Myocyte (in vitro differentiated cells): ENCODE measurements around the gene SMAD6. TPM values are rescaled to one million over a fixed set of nuclear protein-coding genes. Genes with fewer than 3 reads are reported as not detected.

Source experiments
- DNase-seq: peaks from one replicate; pipeline ENCODE4 v3.0.0-alpha.2; 2012; ENCODE audit warnings: low read depth
- total RNA-seq: library from RNA; depleted of rRNA; stranded (reverse); fragments of >200 nt; gene quantifications from 2 replicates; pipeline ENCODE4 v1.2.3, GENCODE V29; 2014

SMAD6 gene
- total RNA-seq, 1 donor from 2014 or later: 3.5 TPM

GRCh38 chr15:66739287-66739686 is 37.3 kb downstream of the SMAD6 start:
- no peak for DNase-seq

DNA sequence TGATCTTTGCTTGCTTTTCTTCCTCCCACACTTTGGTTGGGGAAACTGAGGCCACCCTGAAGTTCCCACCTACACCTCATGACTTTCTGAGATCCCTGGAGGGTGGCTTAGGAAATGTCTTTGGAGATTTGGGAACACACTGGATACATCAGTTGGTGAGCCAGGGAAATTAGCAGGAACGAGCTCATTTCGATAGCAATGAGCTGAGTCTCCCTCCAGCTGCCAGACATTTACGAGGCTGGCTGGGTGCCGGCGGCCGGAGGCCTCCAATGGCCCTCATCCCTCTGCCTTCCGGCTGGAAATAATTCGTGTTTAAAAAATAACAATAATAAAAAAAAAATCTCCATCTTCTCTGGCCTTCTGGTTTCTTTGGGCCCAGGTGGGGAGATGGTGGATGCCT is 38.8 kb downstream of the SMAD6 start:
- DNase-seq: no peak

- no peak for DNase-seq
Measured at GRCh38 chr15:66741646-66742045, 39.6 kb downstream of the SMAD6 start.

- no peak for DNase-seq
Measured at GRCh38 chr15:66742286-66742685, 40.2 kb downstream of the SMAD6 start.

DNA sequence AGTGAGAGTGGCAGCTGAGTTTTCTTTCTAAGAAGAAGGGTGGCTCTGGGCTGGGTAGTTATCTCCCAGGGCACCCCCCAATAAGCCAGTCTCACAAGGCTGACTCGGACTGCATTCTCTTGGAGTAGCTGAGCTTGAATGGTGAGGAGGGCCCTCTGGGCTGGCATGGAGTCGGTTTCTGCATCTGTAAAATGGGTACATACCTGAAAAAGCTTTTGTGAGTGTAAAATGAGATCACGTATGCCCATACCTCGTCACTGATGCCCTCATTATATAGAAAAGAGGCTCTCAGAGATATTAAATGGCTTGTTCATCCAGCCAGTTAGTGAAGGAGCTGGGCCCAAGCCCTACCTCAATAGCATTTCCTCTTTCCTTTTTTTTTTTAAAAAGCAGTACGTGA is 41.2 kb downstream of the SMAD6 start:
- DNase-seq: no peak

- DNase-seq: no peak
Measured at GRCh38 chr15:66743703-66744536, 41.9 kb downstream of the SMAD6 start.

DNA sequence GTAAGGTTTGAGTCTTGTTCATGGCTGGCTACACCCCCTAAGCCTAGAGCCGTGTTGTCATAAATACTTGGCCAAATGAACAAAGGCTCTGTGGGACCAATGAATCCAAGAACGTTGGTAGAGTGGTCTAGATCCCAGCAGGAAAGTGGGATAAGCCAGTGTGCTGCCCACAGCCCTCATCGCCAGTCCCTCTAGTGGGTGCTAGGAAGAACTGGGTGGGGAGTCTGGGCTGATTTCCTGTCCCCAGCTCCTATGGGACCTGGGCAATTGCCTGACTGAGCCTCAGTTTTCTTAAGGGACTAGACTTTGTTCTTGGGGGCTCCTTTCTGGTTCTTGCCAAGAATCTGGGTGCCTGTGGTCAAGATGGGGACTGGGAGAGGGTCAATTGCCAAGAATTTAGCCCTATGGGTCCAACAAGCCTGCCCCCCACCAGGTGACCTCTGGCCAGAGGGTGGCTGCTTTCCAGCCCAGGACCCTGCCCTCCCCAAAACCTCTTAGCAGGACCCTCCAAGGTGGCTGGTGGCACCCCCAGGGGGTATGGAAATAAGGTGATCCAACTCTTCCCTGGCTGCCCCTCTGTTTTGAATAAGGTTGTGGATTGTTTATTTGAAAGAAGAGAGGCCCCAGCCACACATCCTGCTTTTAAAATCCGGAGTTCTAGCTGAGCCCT is 42.7 kb downstream of the SMAD6 start:
- DNase-seq: no peak

- DNase-seq: no peak
Measured at GRCh38 chr15:66745530-66746230, 43.6 kb downstream of the SMAD6 start.

DNA sequence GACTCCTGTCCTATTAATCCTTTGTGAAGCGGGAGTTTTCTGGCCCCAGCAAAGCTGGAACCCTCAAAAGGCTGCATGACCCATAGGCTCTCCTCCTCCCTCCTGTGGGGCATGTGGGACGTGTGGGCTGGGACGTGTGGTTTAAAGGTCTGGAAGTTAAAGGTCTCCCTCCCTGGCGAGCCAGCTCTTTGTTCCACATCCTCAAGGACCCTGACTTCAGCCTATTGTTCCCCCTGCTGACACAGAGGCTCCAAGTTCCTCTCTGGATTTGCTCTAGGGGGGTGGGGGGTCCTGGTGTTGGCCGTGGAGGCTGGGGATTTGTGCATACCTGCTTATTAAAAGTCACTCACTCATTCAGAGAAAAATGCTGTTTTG is 44.2 kb downstream of the SMAD6 start:
- no peak for DNase-seq

DNA sequence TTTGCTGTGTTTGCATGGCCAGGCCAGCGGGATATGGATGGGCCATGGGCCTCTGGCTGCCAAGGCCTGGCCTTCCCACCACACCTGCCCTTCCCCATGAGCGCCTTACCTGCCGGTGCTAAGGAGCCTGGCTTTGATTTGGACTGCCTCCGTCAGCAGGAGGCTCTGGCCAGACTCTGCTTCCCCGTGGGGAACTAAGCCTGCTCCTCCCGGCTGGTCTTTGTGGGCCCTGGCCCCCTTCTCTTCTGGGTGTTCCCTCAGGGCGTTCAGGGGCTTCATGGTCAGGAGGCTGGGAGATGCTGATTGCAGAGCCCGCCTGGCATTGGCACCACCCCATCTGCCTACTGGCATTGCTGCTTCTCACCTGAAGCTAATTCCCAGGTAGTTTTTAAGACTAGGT is 45.2 kb downstream of the SMAD6 start:
- no peak for DNase-seq

- DNase-seq: peak; percentile 30
Measured at GRCh38 chr15:66747886-66748707, 46.1 kb downstream of the SMAD6 start.

- no peak for DNase-seq
Measured at GRCh38 chr15:66748708-66749035, 46.6 kb downstream of the SMAD6 start.

GRCh38 chr15:66749841-66750575 is 48.0 kb downstream of the SMAD6 start:
- no peak for DNase-seq

DNA sequence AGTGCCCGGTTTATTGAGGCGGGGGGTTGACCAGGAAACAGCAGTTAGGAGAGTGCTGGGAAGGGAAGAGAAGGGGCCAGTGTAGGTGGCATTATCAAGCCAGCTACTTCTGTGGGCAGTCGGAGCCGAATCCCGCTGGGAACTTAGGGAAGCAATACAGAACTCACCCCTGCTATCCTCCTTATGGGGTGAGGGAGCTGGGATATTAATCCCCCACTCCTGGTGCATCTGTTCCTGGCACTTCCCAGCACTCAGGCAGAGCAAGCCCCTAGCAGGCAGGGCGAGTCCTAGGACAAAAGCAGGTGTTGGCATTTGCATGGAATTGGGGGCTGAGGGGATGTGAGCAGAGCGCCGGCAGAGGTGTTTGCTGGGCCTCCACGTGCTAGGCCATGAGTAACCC is 48.6 kb downstream of the SMAD6 start:
- no peak for DNase-seq

DNA sequence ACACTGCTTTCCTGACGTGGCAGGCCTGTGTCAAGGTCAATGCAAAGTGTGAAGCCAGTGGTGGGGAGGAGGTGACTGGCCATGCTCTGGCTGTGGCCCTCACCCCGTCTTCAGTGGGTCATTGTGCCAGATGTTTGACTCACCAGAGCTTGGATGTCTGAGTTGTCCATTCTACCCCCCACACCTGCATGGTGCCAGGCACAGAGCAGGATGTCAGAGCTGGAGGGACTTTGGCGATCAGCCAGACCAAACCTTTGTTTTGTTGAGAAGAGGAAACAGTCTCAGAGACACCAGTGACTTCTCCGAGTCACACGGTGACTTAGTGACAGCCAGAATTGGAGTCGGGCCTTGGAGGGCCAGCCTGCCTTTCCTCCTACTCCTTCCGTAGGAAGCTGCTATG is 49.5 kb downstream of the SMAD6 start:
- DNase-seq: no peak

- no peak for DNase-seq
Measured at GRCh38 chr15:66752078-66752477, 50.0 kb downstream of the SMAD6 start.

DNA sequence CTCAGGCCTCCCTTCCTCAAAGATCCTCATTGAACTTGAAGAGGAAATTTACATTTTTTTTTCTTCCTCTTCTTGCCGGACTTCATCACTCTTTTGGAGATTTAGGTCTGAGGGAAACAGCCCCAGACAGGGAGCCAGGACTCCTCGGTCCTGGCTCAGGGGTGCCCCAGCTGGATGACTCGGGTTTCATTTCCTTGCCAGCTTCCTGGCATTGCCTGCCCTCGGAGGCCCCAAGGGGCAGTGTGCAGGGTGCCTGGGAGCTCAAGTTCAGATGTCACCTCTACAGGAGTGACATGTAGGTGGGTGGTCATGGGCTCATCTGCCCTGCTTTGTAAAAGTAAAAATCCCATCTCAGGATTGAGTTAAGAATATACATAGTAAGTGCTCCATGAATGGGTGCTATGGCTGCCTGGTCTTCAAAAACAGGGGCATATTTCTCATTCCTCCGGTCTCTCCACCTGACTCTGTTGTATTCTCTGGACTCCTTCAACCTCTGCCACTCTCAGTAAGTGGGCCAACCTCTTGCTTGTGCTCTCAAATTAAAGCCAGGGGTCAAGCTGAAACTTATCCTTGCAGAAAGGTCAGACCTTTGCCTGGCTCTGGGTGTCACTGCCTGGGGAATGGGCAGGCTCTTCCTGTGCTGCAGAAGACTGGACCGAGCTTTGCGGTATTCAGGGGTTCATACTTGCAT is 51.8 kb downstream of the SMAD6 start:
- no peak for DNase-seq

DNA sequence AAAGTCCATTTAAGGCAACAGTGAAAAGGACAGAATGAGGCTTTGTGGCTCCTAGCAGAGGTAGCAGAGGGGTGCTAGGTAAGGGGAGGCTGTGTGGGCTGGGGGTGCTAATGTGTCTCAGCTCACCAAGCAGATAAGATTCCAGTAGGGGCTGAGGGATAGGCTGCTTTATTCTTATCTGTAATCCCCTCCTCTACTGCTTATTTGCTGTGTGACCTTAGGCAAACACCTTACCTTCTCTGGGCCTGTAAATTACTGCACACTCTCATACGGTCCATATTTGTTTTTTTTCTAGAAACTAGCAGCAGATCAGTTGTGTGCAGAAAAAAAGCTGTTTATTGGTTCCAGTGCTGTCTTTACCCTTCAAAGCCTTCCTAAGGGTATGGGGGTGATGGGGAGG is 52.8 kb downstream of the SMAD6 start:
- DNase-seq: no peak

GRCh38 chr15:66755298-66756068 is 53.4 kb downstream of the SMAD6 start:
- no peak for DNase-seq
